NCI-H1105 (cell line): ENCODE results near the gene MFNG.

ENCODE experiments used
- DNase-seq: peaks from one replicate; lab custom pipeline; 2025; lab: John Stamatoyannopoulos, UW

Gene MFNG

GRCh38 chr22:37420686-37421467 lies 65.3 kb downstream of the MFNG start:
- no peak for DNase-seq

GRCh38 chr22:37419969-37420685 lies 66.1 kb downstream of the MFNG start:
- no peak for DNase-seq

- no peak for DNase-seq
Measured at GRCh38 chr22:37419370-37419968, 66.7 kb downstream of the MFNG start.
